PC-3 (cell line): ENCODE measurements around the gene TMEM164. TPM values are rescaled to one million over a fixed set of nuclear protein-coding genes. Genes with fewer than 3 reads are reported as not detected.

Experiments
- ATAC-seq: fragments of 200-7000 bp; cut with Tn5 transposase; 2 replicates; pipeline ENCODE4 v1.9.1; 2020; ENCODE audit warnings: mild to moderate bottlenecking, moderate library complexity
- BruUV-seq: library from RNA; stranded (reverse); fragments of 400-500 nt; replicated peaks from 2 replicates; lab custom pipeline; 2021; lab: Mats Ljungman, UMichigan
- CTCF ChIA-PET: fragments of 300-600 bp; sonication (Branson Sonifier 250); formaldehyde crosslinking; loops from one replicate; lab custom pipeline; 2022; ENCODE audit warnings: antibody characterized with exemption; lab: Charles Lee
- POLR2A ChIA-PET: fragments of 300-600 bp; sonication (Branson Sonifier 250); formaldehyde crosslinking; loops from one replicate; lab custom pipeline; 2022; ENCODE audit warnings: antibody characterized with exemption; ENCODE audit not compliant: unreplicated experiment; lab: Charles Lee
- DNase-seq: peaks from one replicate; pipeline ENCODE4 v3.0.0-alpha.2; 2015
- H2AFZ ChIP-seq: fragments of 300-600 bp; sonication (generic); 2 replicates; pipeline ENCODE4 v1.6.0; 2016; ENCODE audit warnings: antibody characterized with exemption, low read length
- H3F3A ChIP-seq: fragments of 300-600 bp; sonication (generic); one replicate; pipeline ENCODE4 v1.6.0; 2017; ENCODE audit warnings: antibody characterized with exemption, low read length, control low read depth, mild to moderate bottlenecking; ENCODE audit not compliant: unreplicated experiment
- H3K27ac ChIP-seq: fragments of 300-600 bp; sonication (generic); 2 replicates; pipeline ENCODE4 v1.5.1; 2016; ENCODE audit warnings: mild to moderate bottlenecking, low read length
- H3K27me3 ChIP-seq: fragments of 300-600 bp; sonication (generic); 2 replicates; pipeline ENCODE4 v1.6.1; 2016; ENCODE audit warnings: low read length, mixed read lengths
- H3K36me3 ChIP-seq: fragments of 300-600 bp; sonication (generic); 2 replicates; pipeline ENCODE4 v1.6.1; 2016; ENCODE audit warnings: low read depth, mixed run types, low read length, mixed read lengths
- H3K4me1 ChIP-seq: fragments of 300-600 bp; sonication (generic); 2 replicates; pipeline ENCODE4 v1.5.1; 2016; ENCODE audit warnings: low read length; ENCODE audit not compliant: insufficient read depth
- H3K4me2 ChIP-seq: fragments of 300-600 bp; sonication (generic); 2 replicates; pipeline ENCODE4 v1.6.0; 2016; ENCODE audit warnings: low read length
- H3K4me3 ChIP-seq: fragments of 300-600 bp; sonication (generic); 2 replicates; pipeline ENCODE4 v1.5.1; 2016; ENCODE audit warnings: mild to moderate bottlenecking, low read length, mixed read lengths
- H3K79me2 ChIP-seq: fragments of 300-600 bp; sonication (generic); 2 replicates; pipeline ENCODE4 v1.6.1; 2017; ENCODE audit warnings: low read length, mixed read lengths
- H3K9ac ChIP-seq: fragments of 300-600 bp; sonication (generic); 2 replicates; pipeline ENCODE4 v1.6.0; 2016; ENCODE audit warnings: mild to moderate bottlenecking, low read length
- H3K9me2 ChIP-seq: fragments of 300-600 bp; sonication (generic); replicated peaks from 2 replicates; pipeline ENCODE4 v1.6.1; 2016; ENCODE audit warnings: mixed run types, low read length, mixed read lengths
- H3K9me3 ChIP-seq: fragments of 300-600 bp; sonication (generic); 2 replicates; pipeline ENCODE4 v1.6.1; 2016; ENCODE audit warnings: low read length, mixed read lengths
- H4K20me1 ChIP-seq: fragments of 300-600 bp; sonication (generic); 2 replicates; pipeline ENCODE4 v1.6.1; 2016; ENCODE audit warnings: low read length, mixed read lengths
- CTCF ChIP-seq: fragments of 300-600 bp; sonication (generic); conservative IDR thresholded peaks from 2 replicates; pipeline ENCODE4 v1.5.1; 2017; ENCODE audit warnings: antibody characterized with exemption, low read depth, mild to moderate bottlenecking, low read length
- EZH2 ChIP-seq: fragments of 300-600 bp; sonication (generic); IDR thresholded peaks from one replicate; pipeline ENCODE4 v1.6.1; 2017; ENCODE audit warnings: antibody characterized with exemption, mild to moderate bottlenecking, low read length; ENCODE audit not compliant: unreplicated experiment
- EZH2phosphoT487 ChIP-seq: fragments of 300-600 bp; sonication (generic); IDR thresholded peaks from 2 replicates; pipeline ENCODE4 v1.6.1; 2018; ENCODE audit warnings: mild to moderate bottlenecking, antibody characterized with exemption, low read length, borderline replicate concordance
- intact Hi-C: fragments of 100-400 bp; cut with micrococcal nuclease; formaldehyde crosslinking; loops from 2 replicates; pipeline ENCODE4 v1.9.0; 2023
- total RNA-seq: library from RNA; depleted of rRNA; stranded (reverse); fragments of >200 nt; gene quantifications from 2 replicates; pipeline ENCODE4 v1.2.3, GENCODE V29; 2014

The TMEM164 gene
- total RNA-seq, 1 experiment from 2014 or later: 26.6 TPM

GRCh38 chrX:110086916-110087484, 84.1 kb downstream of the TMEM164 start:
- ATAC-seq (peak; percentile 70), DNase-seq (peak; percentile 90)
- CTCF ChIA-PET: interaction anchor here (0.6 kb wide), 1 partner anchor 328 kb away, joined by 4 read pairs; no protein-coding TSS in a partner anchor
- H3K9me2 ChIP-seq: no peaks in the 10 kb centered on the region
- H3F3A ChIP-seq: peaks cover 14% of the 10 kb centered on the region
- no peak overlapping the region for H2AFZ ChIP-seq
- no peaks in the 10 kb centered on the region for H3K27me3 ChIP-seq
- intact Hi-C loops: loop anchor here (1.0 to 5.0 kb wide), 2 partner anchors 83 to 135 kb away; no protein-coding TSS in a partner anchor
- POLR2A ChIA-PET: interaction anchor here (0.6 to 0.8 kb wide), 2 partner anchors 50 to 183 kb away, joined by 4 to 6 read pairs; no protein-coding TSS in a partner anchor
- no peaks in the 10 kb centered on the region for H4K20me1 ChIP-seq
- H3K27ac ChIP-seq: peak overlapping the region; percentile 100
- no peak for TF ChIP-seq CTCF
- no peak for TF ChIP-seq EZH2
- TF ChIP-seq EZH2phosphoT487: no peak
- H3K4me2 ChIP-seq: peak overlapping the region; percentile 88
- H3K9me3 ChIP-seq: no peaks in the 10 kb centered on the region
- peak overlapping the region; percentile 94 for H3K9ac ChIP-seq
- H3K79me2 ChIP-seq: peaks cover 7% of the 10 kb centered on the region; the same call in 1 of the 2 replicates
- H3K36me3 ChIP-seq: no peaks in the 10 kb centered on the region
- H3K4me3 ChIP-seq: peak overlapping the region; percentile 59; the same call in 1 of the 2 replicates
- peaks cover 45% of the 10 kb centered on the region for H3K4me1 ChIP-seq
- BruUV-seq: no TSS peak

GRCh38 chrX:110087485-110088356, 84.8 kb downstream of the TMEM164 start:
- Histone ChIP-seq H3K79me2 (peaks cover 7% of the 10 kb centered on the region; the same call in 1 of the 2 replicates), H3K9me3 (no peaks in the 10 kb centered on the region), H3K4me3 (peak overlapping the region; percentile 59), H3K4me1 (peaks cover 38% of the 10 kb centered on the region), H3K9me2 (no peaks in the 10 kb centered on the region), H3K27ac (peak overlapping the region; percentile 100), H3F3A (peaks cover 14% of the 10 kb centered on the region), H3K36me3 (no peaks in the 10 kb centered on the region), H3K27me3 (no peaks in the 10 kb centered on the region), H4K20me1 (no peaks in the 10 kb centered on the region), H3K9ac (peak overlapping the region; percentile 94), H3K4me2 (peak overlapping the region; percentile 88), H2AFZ (no peak overlapping the region)
- peak; percentile 91 for ATAC-seq
- CTCF ChIA-PET: no interaction called here
- intact Hi-C loops: loop anchor here (1.0 to 5.0 kb wide), 2 partner anchors 83 to 135 kb away; no protein-coding TSS in a partner anchor
- BruUV-seq: TSS peak; percentile 81
- POLR2A ChIA-PET: interaction anchor here (0.6 kb wide), 1 partner anchor 184 kb away, joined by 4 read pairs; no protein-coding TSS in a partner anchor
- TF ChIP-seq CTCF (no peak), EZH2 (no peak), EZH2phosphoT487 (no peak)
- peak; percentile 91 for DNase-seq
